ENCODE data around the gene SPTBN1. TPM values are rescaled to one million over a fixed set of nuclear protein-coding genes. Genes with fewer than 3 reads are reported as not detected.

The SPTBN1 gene
- total and polyA plus RNA-seq, 9 of the 15 experiments (the other 6 are each of a cell fraction or from before 2014, with no cell fraction given) = 8.9 to 66.8 (median 31.4) TPM

DNA sequence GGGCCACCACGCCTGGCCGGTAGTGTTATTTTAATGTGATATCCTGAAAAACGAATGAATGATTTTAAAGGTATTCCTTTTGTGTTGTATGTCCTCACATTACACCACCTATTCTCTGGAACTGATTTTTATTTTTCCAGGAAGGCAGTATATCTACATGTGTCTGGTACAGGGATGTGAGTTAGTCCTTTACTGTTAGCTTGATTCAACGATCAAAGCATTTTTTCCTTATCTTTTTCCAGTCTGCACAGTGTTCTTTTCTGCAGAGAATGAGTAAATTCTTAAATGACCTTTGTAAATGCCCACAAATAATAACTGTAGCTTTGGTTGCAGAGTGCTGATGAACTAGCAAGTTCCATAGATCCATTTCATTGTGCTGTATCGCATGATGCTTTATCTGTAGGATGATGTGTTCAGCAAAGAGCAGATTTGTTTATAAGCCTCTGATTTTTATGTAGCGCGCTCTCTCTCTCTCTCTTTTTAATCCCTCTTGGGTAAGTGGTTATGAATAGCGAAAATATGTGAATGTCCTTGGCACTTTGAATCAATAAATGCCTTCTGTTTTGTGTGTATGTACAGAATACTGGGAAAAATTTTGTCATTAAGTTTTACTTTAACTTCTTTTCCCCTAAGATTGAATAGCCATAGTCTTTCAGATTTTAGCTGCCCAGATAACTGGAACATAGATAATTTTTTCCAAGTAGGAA lies 184.9 kb downstream of the SPTBN1 start (continued):
- TF ChIP-seq, protein P1, sequence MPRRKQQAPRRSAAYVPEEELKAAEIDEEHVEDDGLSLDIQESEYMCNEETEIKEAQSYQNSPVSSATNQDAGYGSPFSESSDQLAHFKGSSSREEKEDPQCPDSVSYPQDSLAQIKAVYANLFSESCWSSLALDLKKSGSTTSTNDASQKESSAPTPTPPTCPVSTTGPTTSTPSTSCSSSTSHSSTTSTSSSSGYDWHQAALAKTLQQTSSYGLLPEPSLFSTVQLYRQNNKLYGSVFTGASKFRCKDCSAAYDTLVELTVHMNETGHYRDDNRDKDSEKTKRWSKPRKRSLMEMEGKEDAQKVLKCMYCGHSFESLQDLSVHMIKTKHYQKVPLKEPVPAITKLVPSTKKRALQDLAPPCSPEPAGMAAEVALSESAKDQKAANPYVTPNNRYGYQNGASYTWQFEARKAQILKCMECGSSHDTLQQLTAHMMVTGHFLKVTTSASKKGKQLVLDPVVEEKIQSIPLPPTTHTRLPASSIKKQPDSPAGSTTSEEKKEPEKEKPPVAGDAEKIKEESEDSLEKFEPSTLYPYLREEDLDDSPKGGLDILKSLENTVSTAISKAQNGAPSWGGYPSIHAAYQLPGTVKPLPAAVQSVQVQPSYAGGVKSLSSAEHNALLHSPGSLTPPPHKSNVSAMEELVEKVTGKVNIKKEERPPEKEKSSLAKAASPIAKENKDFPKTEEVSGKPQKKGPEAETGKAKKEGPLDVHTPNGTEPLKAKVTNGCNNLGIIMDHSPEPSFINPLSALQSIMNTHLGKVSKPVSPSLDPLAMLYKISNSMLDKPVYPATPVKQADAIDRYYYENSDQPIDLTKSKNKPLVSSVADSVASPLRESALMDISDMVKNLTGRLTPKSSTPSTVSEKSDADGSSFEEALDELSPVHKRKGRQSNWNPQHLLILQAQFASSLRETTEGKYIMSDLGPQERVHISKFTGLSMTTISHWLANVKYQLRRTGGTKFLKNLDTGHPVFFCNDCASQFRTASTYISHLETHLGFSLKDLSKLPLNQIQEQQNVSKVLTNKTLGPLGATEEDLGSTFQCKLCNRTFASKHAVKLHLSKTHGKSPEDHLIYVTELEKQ (CRISPR knock-in tag; IDR thresholded peaks at IDR 0.05) = no peak
- TF ChIP-seq CCNT2 (IDR thresholded peaks at IDR 0.05; ENCODE audit: borderline replicate concordance, extremely low read depth, insufficient read length, low read depth, low read length) (no peak), ZBTB17 (CRISPR knock-in tag; IDR thresholded peaks at IDR 0.05) (no peak), ZC3H8 (IDR thresholded peaks at IDR 0.05) (no peak)
- TF ChIP-seq, protein P2, sequence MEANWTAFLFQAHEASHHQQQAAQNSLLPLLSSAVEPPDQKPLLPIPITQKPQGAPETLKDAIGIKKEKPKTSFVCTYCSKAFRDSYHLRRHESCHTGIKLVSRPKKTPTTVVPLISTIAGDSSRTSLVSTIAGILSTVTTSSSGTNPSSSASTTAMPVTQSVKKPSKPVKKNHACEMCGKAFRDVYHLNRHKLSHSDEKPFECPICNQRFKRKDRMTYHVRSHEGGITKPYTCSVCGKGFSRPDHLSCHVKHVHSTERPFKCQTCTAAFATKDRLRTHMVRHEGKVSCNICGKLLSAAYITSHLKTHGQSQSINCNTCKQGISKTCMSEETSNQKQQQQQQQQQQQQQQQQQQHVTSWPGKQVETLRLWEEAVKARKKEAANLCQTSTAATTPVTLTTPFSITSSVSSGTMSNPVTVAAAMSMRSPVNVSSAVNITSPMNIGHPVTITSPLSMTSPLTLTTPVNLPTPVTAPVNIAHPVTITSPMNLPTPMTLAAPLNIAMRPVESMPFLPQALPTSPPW (CRISPR knock-in tag; IDR thresholded peaks at IDR 0.05) = no peak

All from K562 (cell line).